Psoas muscle (tissue), 8 donors: ENCODE results near the gene VAMP5. TPM values are rescaled to one million over a fixed set of nuclear protein-coding genes. Genes with fewer than 3 reads are reported as not detected.

Experiments
- ATAC-seq, 4 donors: fragments of 200-7000 bp; cut with Tn5 transposase; one replicate each; pipeline ENCODE4 v1.9.1; 2020; ENCODE audit warnings: moderate library complexity in 3 of 4, mild to moderate bottlenecking in 2 of 4
- DNase-seq, 2 donors: peaks; one replicate each; pipeline ENCODE4 v3.0.0-alpha.2; 2020
- H3K27ac ChIP-seq: fragments of 200-600 bp; one replicate; pipeline ENCODE4 v1.8.0; 2022
- H3K27me3 ChIP-seq, 3 donors: fragments of 200-600 bp in 1 of 3; one replicate each; pipeline versions ENCODE4 v1.6.1 to v1.8.0; 2013 to 2022; ENCODE audit warnings: low read length in 2 of 3, mild to moderate bottlenecking in 2 of 3, moderate library complexity in 1 of 3; ENCODE audit not compliant: insufficient read depth in 3 of 3
- H3K36me3 ChIP-seq, 2 donors: fragments of 200-600 bp in 1 of 2; one replicate each; pipeline versions ENCODE4 v1.6.1 to v1.8.0; 2013 to 2022; ENCODE audit warnings: low read depth in 1 of 2, mild to moderate bottlenecking in 1 of 2, moderate library complexity in 1 of 2; ENCODE audit not compliant: insufficient read depth in 1 of 2
- H3K4me1 ChIP-seq: fragments of 200-600 bp; one replicate; pipeline ENCODE4 v1.8.0; 2022
- H3K4me3 ChIP-seq: fragments of 200-600 bp; one replicate; pipeline ENCODE4 v1.8.0; 2022; ENCODE audit warnings: mild to moderate bottlenecking
- H3K9me3 ChIP-seq: fragments of 200-600 bp; one replicate; pipeline ENCODE4 v1.8.0; 2022
- WGBS, 3 donors: extraction: QIAGEN DNeasy Blood & Tissue Kit; methylation state at CpG; one replicate each; pipeline versions ENCODE4 v1.1.6 to v1.1.7; 2013; 5-methylcytosine and 5-hydroxymethylcytosine counted together
- intact Hi-C, 2 donors: fragments of 100-400 bp; cut with DNase I; formaldehyde crosslinking; loops; one replicate each; pipeline versions ENCODE4 v1.11.0 to v1.14.2; 2022
- polyA plus RNA-seq, 3 donors: library from polyadenylated mRNA; stranded (reverse); fragments of 200-250 nt; gene quantifications; one replicate each; pipeline ENCODE4 v1.2.3, GENCODE V29; 2013
- total RNA-seq, 4 donors: library from RNA; stranded (reverse); fragmentation: NEBNext Ultra II Directional in 2 of 4; extraction: Animal tissue kit (Norgen Biotek cat#: 25700) in 2 of 4; gene quantifications; one replicate each; pipeline versions ENCODE4 v1.2.1 to v1.2.4, GENCODE V29; 2021 to 2023
- TF ChIP-seq, protein P1 (sequence below): fragments of 200-600 bp; IDR thresholded peaks from one replicate; pipeline ENCODE4 v1.8.0; 2022; ENCODE audit warnings: antibody characterized with exemption
- donor health status: healthy with polysubstance abuse.
- donor health status: DM: no; HTN: no; CAD: no; lungs with moderate emphysema.
- donor health status: Bipolar disorder and iron deficiency.
- donor health status: healthy.
- donor health status: DM: yes; HTN: yes; CAD: no.
- donor health status: DM: no; HTN: no; CAD: no.
- donor health status: DM: no; HTN: no; CAD: no.
- donor health status: DM: yes; HTN: yes; CAD: no.

The VAMP5 gene
- total and polyA plus RNA-seq, 7 donors, result 58.1 to 149 (median 95.0) TPM

DNA sequence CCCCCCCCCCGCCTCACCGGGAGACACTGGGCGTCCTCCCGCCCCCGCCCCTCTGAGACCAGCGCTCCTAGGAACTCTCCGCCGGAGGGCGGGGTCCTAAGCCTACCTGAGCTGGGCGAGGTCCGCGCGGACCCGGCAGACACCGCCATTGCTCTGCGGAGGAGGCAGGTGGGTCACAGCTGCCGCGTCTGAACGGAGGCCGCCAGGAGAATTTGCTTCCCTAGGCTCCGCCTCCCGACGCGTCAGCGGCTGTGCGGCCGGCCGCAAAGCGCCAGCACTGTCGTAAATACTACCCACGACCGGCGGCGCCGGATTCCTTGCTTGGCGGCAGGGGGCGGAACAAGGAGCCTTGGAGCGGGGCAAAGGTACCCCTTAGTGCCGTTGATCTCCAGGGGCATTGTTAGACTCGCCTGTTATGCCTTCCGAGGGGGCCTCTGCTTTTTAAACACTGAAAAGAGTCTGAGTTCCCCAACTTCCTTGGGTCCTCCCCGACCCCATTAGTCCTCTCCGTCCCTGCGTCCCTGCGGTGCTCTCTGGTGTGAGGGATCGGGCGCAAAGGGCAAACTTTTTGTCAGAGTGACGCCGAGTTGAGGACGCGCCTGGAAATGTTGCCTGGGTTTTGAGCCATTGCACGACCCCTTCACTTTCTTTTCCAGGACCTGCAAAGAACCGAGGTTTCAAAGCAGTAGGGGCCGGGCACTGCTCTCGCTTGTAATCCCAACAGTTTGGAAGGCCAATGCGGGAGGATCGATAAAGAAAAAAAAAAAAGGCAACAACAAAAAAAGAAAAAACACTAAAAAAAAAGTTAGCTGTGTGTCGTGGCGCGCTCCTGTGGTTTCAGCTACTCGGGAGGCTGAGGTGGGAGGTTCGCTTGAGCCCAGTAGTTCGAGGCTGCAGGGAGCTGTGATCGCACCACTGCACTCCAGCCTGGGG is 22.7 kb upstream of the VAMP5 start, which contains the start of gene GGCX:
Gene GGCX, minus strand, starts transcription at position 214 of the 933 bp plus-strand sequence. Its CDS starts 65 bp downstream, at position 149.
- no peaks in the 10 kb centered on the region for H3K27me3 ChIP-seq
- peak; percentile 94 to 97 (median 96) for ATAC-seq
- no peaks in the 10 kb centered on the region for H3K9me3 ChIP-seq
- H3K4me3 ChIP-seq, result peak within 1 kb of the TSS; percentile 81
- WGBS, 3 donors, result 3 to 4% (median 4%) methylated on average over 60 to 64 of the region's 64 CpGs
- H3K4me1 ChIP-seq, result peaks cover 12% of the 10 kb centered on the region
- TF ChIP-seq, protein P1, sequence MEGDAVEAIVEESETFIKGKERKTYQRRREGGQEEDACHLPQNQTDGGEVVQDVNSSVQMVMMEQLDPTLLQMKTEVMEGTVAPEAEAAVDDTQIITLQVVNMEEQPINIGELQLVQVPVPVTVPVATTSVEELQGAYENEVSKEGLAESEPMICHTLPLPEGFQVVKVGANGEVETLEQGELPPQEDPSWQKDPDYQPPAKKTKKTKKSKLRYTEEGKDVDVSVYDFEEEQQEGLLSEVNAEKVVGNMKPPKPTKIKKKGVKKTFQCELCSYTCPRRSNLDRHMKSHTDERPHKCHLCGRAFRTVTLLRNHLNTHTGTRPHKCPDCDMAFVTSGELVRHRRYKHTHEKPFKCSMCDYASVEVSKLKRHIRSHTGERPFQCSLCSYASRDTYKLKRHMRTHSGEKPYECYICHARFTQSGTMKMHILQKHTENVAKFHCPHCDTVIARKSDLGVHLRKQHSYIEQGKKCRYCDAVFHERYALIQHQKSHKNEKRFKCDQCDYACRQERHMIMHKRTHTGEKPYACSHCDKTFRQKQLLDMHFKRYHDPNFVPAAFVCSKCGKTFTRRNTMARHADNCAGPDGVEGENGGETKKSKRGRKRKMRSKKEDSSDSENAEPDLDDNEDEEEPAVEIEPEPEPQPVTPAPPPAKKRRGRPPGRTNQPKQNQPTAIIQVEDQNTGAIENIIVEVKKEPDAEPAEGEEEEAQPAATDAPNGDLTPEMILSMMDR, result peak; percentile 11
- DNase-seq, result peak; percentile 97 to 98
- H3K27ac ChIP-seq, result peak within 1 kb of the TSS; percentile 88
- peaks cover 4 to 31% of the 10 kb centered on the region in 2 donors for H3K36me3 ChIP-seq
- intact Hi-C loops, result loop anchor here (5.0 kb wide), 1 partner anchor 36 kb away; the partner anchor contains the start of gene RNF181 (in 2 of the 2)

DNA sequence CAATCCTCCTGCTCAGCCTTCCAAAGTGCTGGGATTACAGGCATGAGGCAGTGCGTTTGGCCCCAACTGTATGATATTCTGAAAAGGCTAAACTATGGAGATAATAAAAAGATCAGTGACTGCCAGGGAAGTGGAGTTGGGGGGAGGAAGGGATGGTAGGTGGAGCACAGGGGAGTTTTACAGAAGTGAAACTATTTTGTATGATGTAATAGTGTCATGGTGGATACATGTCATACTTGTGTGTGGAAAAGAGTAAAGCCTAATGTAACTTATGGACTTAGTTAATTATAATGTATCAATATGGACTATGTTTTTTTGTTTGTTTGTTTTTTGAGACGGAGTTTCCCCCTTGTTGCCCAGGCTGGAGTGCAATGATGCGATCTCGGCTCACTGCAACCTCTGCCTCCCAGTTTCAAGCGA is 20.1 kb upstream of the VAMP5 start:
- 82 to 87% (median 85%) methylated on average over 5 of the region's 5 CpGs for WGBS, 3 donors
- DNase-seq (no peak), ATAC-seq (no peak)
- H3K4me1 ChIP-seq, result peaks cover 12% of the 10 kb centered on the region
- H3K27me3 ChIP-seq, result no peaks in the 10 kb centered on the region
- H3K9me3 ChIP-seq, result no peaks in the 10 kb centered on the region
- no peak overlapping the region for H3K4me3 ChIP-seq
- intact Hi-C loops, result loop anchor here (5.0 kb wide), 1 partner anchor 33 kb away; the partner anchor contains the start of gene RNF181 (in 2 of the 2)
- TF ChIP-seq, protein P1, result no peak
- H3K27ac ChIP-seq, result no peak overlapping the region
- H3K36me3 ChIP-seq, result peaks cover under 1 to 5% of the 10 kb centered on the region in 2 donors

DNA sequence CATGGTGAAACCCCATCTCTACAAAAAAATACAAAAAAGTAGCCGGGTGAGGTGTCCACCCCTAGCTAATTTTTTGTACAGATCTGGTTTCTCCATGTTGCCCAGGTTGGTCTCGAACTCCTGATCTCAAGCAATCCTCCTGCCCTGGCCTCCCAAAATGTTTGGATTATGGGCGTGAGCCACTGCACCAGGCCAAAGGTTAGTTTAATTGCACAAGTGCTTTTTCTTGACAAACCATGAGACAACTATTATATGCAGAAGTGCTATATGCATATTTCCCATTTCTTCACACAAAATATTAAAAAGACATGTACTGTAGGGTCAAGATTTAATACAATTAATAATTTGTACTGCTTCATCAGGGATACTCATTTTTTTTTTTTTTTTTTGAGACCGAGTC is 18.0 kb upstream of the VAMP5 start:
- ATAC-seq (no peak), DNase-seq (no peak)
- no peak overlapping the region for H3K27ac ChIP-seq
- no peaks in the 10 kb centered on the region for H3K36me3 ChIP-seq
- intact Hi-C loops, result no loop called here
- H3K4me3 ChIP-seq, result no peak overlapping the region
- H3K9me3 ChIP-seq, result no peaks in the 10 kb centered on the region
- H3K27me3 ChIP-seq, result no peaks in the 10 kb centered on the region
- H3K4me1 ChIP-seq, result no peaks in the 10 kb centered on the region
- TF ChIP-seq, protein P1, result no peak
- 73 to 87% (median 73%) methylated on average over 4 of the region's 4 CpGs for WGBS, 3 donors

DNA sequence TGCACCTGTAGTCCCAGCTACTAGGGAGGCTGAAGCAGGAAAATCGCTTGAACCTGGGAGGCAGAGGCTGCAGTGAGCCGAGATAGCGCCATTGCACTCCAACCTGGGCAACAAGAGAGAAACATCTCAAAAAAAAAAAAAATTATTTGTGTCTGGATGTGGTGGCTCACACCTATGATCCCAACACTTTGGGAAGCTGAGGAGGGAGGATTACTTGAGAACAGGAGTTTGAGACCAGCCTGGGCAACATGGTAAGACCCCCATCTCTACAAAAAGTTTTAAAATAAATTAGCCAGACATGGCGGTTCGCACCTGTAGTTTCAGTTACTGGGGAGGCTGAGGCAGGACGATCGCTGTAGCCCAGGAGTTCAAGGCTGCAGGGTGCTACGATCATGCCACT is 8.5 kb upstream of the VAMP5 start:
- H3K36me3 ChIP-seq, result no peaks in the 10 kb centered on the region
- H3K4me1 ChIP-seq, result peaks cover 26% of the 10 kb centered on the region
- intact Hi-C loops, result no loop called here
- no peak overlapping the region for H3K27ac ChIP-seq
- no peaks in the 10 kb centered on the region for H3K27me3 ChIP-seq
- ATAC-seq (no peak), DNase-seq (no peak)
- H3K4me3 ChIP-seq, result no peak overlapping the region
- TF ChIP-seq, protein P1, result no peak
- 85 to 93% (median 93%) methylated on average over 8 of the region's 8 CpGs for WGBS, 3 donors
- H3K9me3 ChIP-seq, result no peaks in the 10 kb centered on the region
